Adipose tissue (tissue), 3 donors: Measurements from ENCODE around the gene QSOX1. TPM values are rescaled to one million over a fixed set of nuclear protein-coding genes. Genes with fewer than 3 reads are reported as not detected.

Source experiments
- H3K27ac ChIP-seq: one replicate; pipeline ENCODE4 v1.5.1; 2013; ENCODE audit warnings: low read depth, low read length
- WGBS, 3 donors: extraction: QIAGEN DNeasy Blood & Tissue Kit; methylation state at CpG; one replicate each; pipeline ENCODE4 v1.1.7; 2013; 5-methylcytosine and 5-hydroxymethylcytosine counted together
- polyA plus RNA-seq, 3 donors: library from polyadenylated mRNA; stranded (reverse); fragments of 200-250 nt; gene quantifications; one replicate each; pipeline ENCODE4 v1.2.3, GENCODE V29; 2013
- donor health status: healthy with polysubstance abuse.
- donor health status: Bipolar disorder and iron deficiency.
- donor health status: healthy.

QSOX1 gene
- polyA plus RNA-seq, 3 donors = 47.2 to 59.3 (median 56.2) TPM

- 52 to 57% (median 54%) methylated on average over 5 of the region's 5 CpGs for WGBS, 3 donors
- no peak overlapping the region for H3K27ac ChIP-seq
Measured at GRCh38 chr1:180224902-180225301, 70.2 kb downstream of the QSOX1 start.

- 43 to 70% (median 64%) methylated on average over 2 of the region's 2 CpGs for WGBS, 3 donors
- H3K27ac ChIP-seq = no peak overlapping the region
Measured at GRCh38 chr1:180225403-180225802, 70.7 kb downstream of the QSOX1 start.

GRCh38 chr1:180227861-180228647 lies 73.4 kb downstream of the QSOX1 start:
- H3K27ac ChIP-seq = no peak overlapping the region
- WGBS, 3 donors = 20 to 23% (median 23%) methylated on average over 17 of the region's 17 CpGs

- 4% methylated on average over 52 to 57 of the region's 57 CpGs for WGBS, 3 donors
Measured at GRCh38 chr1:180228648-180229482, 74.2 kb downstream of the QSOX1 start.

GRCh38 chr1:180229483-180230415 lies 75.1 kb downstream of the QSOX1 start, which contains the start of gene LHX4:
TSS of gene LHX4 (plus strand) at chr1:180230264. CDS start at chr1:180230530, 266 bp downstream.
- H3K27ac ChIP-seq = no peak within 1 kb of the TSS
- 0 to 1% (median 0%) methylated on average over 54 to 92 of the region's 105 CpGs for WGBS, 3 donors

More at GRCh38 chr1:180228648-180229482, 74.2 kb downstream of the QSOX1 start:
- no peak overlapping the region for H3K27ac ChIP-seq

GRCh38 chr1:180230416-180230790 lies 75.7 kb downstream of the QSOX1 start:
- H3K27ac ChIP-seq = no peak overlapping the region
- 1% methylated on average over 28 of the region's 28 CpGs for WGBS, 3 donors

- WGBS, 3 donors = 1 to 2% (median 1%) methylated on average over 61 to 65 of the region's 65 CpGs
- no peak overlapping the region for H3K27ac ChIP-seq
Measured at GRCh38 chr1:180230791-180231505, 76.3 kb downstream of the QSOX1 start.

- WGBS, 3 donors = 0 to 1% (median 1%) methylated on average over 31 to 37 of the region's 37 CpGs
Measured at GRCh38 chr1:180231506-180231921, 76.8 kb downstream of the QSOX1 start.

GRCh38 chr1:180231936-180232335 lies 77.3 kb downstream of the QSOX1 start:
- no peak overlapping the region for H3K27ac ChIP-seq
- WGBS, 3 donors = 3 to 8% (median 4%) methylated on average over 14 of the region's 14 CpGs

More at GRCh38 chr1:180231506-180231921, 76.8 kb downstream of the QSOX1 start:
- no peak overlapping the region for H3K27ac ChIP-seq

GRCh38 chr1:180232521-180233043 lies 77.9 kb downstream of the QSOX1 start:
- 5 to 10% (median 6%) methylated on average over 11 of the region's 11 CpGs for WGBS, 3 donors

GRCh38 chr1:180233191-180234011 lies 78.7 kb downstream of the QSOX1 start:
- H3K27ac ChIP-seq = no peak overlapping the region
- 3 to 5% (median 4%) methylated on average over 69 to 71 of the region's 71 CpGs for WGBS, 3 donors

More at GRCh38 chr1:180232521-180233043, 77.9 kb downstream of the QSOX1 start:
- H3K27ac ChIP-seq = no peak overlapping the region

GRCh38 chr1:180234369-180235076 lies 79.9 kb downstream of the QSOX1 start:
- 1 to 4% (median 4%) methylated on average over 50 to 51 of the region's 51 CpGs for WGBS, 3 donors
- H3K27ac ChIP-seq = no peak overlapping the region

- WGBS, 3 donors = 2 to 6% (median 2%) methylated on average over 30 of the region's 30 CpGs
- H3K27ac ChIP-seq = no peak overlapping the region
Measured at GRCh38 chr1:180235077-180235501, 80.4 kb downstream of the QSOX1 start.

- H3K27ac ChIP-seq = no peak overlapping the region
- 5 to 7% (median 6%) methylated on average over 41 to 49 of the region's 49 CpGs for WGBS, 3 donors
Measured at GRCh38 chr1:180235502-180236239, 81.0 kb downstream of the QSOX1 start.
